T-helper 2 cell treated with Interferon-gamma antibody and Interleukin-4, amounts not matched to agents 100 ng/mL and 5 ng/mL, for 36 hours (primary cell): ENCODE data around the gene ABHD11. TPM values are rescaled to one million over a fixed set of nuclear protein-coding genes. Genes with fewer than 3 reads are reported as not detected.
"Not testable (repeated sequence)": the region's sequence is repeated elsewhere in the genome, so short reads cannot be mapped to it uniquely, and the experiment has no call there.

Experiments
- intact Hi-C: fragments of 100-400 bp; cut with micrococcal nuclease; formaldehyde crosslinking; loops from one replicate; pipeline ENCODE4 v1.15.1; 2023
- total RNA-seq: library from RNA; stranded (reverse); gene quantifications from 2 replicates; pipeline ENCODE4 v1.2.3, GENCODE V29; 2022

Gene ABHD11
- total RNA-seq, 1 donor from 2014 or later: 17.9 TPM

DNA sequence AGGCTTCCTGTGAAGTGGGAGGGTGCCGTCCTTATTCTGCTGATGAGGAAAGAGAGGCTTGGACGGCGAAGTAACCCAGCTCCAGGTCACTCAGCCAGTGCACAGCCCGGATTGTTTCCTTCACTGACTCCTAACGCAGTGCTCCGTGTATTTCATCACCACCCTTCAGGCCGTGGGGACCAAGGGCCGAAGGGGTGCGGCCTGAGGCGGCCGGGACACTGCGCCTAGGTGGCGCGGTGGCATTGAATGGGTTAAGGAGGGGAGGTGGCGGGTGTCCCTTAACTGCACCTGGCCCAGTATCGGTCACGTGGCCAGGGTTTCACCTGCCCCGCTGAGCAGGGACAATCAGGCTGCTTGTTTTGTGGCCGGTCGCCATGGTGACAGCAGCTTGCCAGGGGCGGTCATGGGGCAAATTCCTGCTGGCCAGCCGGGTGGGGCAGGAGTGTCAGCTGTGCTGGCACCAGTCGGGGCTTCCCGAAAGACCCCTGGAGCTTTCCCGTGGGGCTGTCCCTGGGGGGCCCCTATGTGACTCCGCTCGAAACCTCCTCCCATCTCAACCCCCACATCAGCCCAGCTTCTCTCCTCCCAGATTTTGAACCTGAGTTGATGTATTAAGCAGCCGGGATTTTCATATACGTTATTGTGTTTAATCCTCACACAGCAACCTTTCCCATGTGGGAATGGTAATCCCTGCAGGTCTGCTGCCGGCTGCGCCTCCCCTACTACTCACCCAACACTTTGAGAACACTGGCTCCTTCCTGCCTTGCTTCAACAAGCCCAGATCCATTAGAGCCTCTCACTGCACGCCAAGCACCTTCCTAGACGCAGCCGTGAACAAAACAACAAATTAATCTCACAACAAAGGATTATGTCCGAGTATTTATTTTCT is 4.4 kb upstream of the ABHD11 start:
- intact Hi-C loops: no loop called here

DNA sequence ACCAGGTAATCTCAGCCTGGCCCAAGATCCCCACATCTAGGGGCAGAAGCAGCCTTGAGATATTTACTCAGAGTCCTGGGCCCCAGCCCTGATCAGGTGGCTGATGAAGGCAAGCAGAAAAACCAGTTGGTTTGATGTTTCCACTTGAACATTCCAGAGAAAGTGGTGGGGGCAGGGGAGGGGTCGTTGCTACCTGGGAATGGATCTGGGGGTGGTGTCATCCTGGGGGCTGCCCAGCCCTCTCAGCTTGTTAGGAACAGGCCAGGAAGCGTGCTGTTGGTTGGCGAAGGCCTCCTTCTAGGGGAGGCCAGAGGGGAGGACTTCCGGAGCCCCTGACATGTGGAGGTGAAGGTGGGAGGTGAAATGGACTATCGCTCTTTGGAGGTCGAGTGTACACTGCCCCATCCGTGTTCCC is 3.7 kb upstream of the ABHD11 start:
- intact Hi-C loops: no loop called here

DNA sequence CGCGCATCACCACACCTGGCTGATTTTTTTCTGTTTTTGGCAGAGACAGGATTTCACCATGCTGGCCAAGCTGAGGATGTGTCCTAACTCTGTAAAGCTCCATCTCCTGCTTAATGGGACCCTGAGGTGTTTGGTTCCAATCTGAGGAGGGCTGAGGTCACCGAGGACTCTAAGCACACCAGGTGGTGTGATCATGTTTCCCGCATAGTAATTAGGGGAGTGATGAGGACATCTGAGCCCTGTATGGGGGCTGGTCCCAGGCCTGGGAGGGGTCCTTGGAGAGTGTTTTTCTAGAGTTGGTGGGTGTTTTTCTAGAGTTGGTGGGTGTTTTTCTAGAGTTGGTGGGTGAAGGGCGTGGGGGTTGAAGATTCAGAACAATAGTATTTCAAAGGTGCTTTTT is 3.0 kb upstream of the ABHD11 start:
- intact Hi-C loops: no loop called here

DNA sequence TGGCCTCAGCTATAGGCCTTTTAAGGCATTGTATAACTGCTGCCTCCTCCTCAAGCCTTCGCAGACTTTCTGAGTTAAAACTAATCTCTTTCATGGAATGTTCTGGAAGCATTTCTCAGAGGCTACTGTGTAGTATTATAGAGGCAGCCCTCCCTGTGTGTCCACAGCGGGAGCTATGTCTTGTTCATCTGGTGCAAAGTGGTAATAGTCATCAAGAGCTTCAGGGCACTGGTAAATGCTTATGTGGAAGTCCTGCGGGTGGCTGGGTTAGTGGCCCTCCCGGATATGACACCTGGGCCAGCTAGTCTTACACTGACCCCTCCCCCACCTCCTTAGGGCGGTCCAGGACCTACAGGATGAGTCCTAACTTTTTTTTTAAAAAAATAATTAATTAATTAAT is 2.2 kb upstream of the ABHD11 start:
- intact Hi-C loops: no loop called here

DNA sequence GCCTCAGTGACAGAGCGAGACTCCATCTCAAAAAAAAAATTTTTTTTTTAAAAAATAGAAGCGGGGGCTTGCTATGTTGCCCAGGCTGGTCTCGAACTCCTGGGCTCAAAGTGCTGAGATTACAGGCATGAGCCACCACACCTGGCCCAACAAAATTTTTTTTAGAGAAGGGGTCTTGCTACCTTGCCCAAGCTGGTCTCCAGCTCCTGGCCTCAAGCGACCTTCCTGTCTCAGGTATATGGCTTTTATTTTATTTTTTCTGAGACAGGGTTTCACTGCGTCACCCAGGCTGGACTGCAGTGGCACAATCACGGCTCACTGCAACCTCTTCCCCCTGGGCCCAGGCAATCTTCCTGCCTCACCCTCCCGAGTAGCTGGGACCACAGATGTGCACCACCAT is 1.6 kb upstream of the ABHD11 start:
- intact Hi-C loops: no loop called here

DNA sequence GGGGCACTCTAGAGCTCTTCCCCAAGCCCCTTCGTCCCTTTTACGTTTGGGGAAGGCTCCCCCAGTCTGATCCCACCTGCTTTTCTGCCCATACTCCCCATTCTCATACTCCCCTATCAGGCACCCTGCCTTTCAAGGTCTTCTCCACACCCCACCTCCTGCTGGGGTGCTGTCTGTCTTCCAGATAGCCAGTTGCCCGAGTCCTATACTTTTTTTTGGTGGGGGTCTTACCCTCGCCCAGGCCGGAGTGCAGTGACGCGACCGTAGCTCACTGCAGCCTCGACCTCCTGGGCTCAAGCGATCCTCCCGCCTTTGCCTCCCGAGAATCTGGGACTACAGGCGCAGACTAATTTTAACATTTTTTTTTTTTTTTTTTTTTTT is 775 bp upstream of the ABHD11 start:
- intact Hi-C loops: loop anchor here (2.0 to 10.0 kb wide), 2 partner anchors 21 to 345 kb away; partner anchors contain the start of genes LIMK1 and STX1A

DNA sequence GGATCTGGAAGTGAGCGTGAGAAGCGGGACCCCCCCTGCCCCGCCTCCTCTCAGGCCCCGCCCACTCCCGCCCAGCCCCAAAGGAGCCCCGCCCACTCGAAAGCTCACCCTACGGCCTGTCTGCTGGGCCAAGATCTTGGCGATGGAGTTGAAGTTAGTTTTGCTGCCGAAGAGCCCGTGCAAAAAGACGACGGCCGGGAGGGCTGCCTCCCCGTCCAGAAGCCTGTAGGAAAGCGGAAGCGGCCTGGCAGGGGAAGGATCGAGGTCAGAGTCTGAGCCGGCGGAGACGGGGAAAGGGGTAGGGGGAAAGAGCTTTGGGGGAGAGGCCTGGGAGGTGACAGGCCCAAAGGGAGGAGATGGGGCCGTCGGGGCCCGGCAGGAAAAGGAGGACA is 386 bp downstream of the ABHD11 start:
- intact Hi-C loops: loop anchor here (1.0 to 10.0 kb wide), 8 partner anchors 19 to 347 kb away; partner anchors contain the start of genes BAZ1B, BCL7B, BUD23 and DNAJC30

DNA sequence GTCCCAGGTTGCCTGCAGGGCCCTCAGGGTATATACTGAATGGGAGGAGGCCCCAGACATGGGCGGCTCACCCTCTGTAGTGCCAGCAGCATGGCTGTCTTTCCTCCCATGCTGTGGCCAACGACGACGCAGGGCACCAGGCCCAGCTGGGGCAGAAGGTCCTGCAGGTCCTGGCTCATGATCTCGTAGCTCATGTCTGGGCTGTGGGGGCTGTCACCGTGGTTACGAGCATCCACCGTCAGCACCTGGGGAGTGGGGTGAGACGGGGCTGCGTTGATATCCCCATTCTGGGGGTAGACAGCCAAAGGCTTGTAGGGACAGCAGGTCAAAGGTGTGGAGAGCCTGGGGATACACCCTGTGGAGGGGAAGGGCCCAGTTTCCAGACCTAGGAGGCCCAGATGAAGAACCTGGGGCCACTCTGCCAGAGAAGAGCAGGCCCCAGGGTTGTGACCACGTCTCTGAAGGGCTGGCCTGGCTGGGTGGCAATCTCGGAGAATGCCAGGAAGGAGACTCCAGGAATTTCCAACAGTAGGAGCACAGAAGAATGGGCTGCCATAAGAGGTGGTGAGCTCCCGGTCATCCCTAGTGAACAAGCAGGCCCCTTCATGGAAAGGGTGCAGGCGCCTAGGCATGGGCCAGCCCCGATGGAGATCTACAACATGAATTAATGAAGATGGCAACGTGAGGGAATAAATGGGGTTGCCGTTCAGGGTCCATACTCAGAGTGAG is 947 bp downstream of the ABHD11 start:
- intact Hi-C loops: loop anchor here (1.0 to 10.0 kb wide), 8 partner anchors 19 to 347 kb away; partner anchors contain the start of genes BAZ1B, BCL7B, BUD23 and DNAJC30

DNA sequence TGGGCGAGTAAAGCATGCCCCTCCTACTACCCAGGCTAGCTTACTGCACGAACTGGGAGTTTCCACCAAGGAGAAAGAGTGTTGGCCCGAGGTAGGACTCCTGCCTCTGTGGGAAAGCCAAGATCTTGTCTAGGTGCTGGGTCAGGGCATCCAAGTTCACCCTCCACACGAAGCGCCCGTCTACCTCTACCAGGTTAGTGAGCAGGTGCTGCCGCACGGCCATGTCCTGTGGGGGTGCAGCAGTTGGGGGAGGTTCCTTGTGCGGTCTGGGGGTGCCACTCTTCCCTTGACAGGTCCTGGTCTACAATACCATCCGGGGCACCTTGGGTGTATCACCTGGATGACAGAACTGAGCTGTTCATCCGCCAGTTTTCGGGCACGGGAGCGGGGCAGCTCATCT is 1.7 kb downstream of the ABHD11 start:
- intact Hi-C loops: loop anchor here (10.0 kb wide), 1 partner anchor 348 kb away; the partner anchor contains the start of gene LIMK1

DNA sequence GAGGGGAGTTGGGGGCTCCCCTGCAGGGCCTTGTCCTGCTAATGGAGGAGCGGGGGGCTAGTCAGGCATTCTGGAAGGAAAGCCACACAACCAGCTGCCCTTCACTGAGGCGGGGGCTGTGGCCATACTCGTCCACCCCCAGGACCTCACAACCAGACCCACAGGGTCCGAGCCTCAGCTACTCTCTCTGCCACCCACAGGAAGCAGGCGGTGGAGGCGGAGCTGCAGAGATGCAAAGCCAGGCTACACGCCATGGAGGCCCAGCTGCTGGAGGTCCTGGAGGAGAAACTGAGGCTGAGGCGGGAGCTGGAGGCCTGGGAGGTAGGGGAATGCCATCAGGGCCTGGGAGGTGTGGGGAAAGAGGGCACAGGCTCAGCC is 3.1 kb downstream of the ABHD11 start:
- intact Hi-C loops: loop anchor here (2.0 to 10.0 kb wide), 2 partner anchors 129 to 349 kb away; partner anchors contain the start of gene LIMK1

DNA sequence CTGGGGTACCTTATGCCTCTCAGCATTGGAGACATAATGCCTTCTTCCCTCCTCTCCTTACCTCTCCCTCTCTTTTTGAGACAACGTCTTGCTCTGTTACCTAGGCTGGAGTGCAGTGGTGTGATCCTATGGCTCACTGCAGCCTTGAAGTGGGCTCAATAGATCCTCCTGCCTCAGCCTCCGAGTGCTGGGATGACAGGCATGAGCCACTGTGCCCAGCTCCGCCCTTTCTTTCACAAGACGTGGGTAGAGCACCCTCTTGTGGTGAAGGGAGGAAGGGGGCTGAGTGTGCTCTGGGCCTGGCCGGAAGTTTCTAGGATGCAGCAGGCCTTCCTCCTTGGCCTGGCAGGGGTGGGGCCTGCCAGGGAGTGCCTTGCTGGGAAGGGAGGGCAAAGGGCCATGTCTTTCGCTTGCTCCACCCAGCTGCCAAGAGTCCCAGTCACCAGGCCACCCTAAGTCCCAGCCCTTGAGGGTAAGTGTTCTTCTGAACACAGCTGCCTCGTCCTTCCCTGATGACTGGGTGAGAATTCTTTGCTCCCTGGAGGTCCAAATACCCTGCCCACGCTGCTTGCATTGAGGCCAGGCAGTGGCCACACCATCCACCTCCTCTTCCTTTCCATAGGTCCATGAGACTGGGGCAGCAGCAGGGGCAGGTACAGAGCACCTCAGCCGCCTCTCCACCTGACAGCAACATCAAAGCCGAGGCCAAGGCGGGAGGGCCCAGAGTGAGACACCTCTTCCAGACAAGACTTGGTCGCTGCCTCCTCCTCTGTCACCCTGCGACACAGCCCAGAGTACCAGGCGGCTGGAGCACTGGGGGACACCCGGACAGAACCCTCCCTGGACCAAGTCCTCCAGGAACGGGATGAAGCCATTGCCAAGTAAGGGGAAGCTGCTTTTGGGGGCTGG is 3.7 kb downstream of the ABHD11 start:
- intact Hi-C loops: loop anchor here (2.0 to 10.0 kb wide), 2 partner anchors 128 to 350 kb away; partner anchors contain the start of gene LIMK1

DNA sequence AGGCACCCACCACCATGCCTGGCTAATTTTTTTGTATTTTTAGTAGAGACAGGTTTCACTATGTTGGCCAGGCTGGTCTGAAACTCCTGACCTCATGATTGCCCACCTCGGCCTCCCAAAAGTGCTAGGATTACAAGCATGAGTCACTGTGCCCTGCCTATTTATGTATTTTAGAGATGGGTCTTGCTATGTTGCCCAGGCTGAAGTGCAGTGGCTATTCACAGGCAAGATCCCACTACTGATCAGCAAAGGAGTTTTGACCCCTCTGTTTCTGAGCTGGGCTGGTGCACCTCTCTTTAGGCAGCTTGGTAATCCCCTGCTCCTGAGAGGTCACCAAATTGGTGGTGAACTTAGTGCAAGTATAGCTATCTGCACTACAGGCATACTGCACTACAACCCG is 6.2 kb downstream of the ABHD11 start:
- intact Hi-C loops: loop anchor here (10.0 kb wide), 1 partner anchor 352 kb away; the partner anchor contains the start of gene LIMK1

DNA sequence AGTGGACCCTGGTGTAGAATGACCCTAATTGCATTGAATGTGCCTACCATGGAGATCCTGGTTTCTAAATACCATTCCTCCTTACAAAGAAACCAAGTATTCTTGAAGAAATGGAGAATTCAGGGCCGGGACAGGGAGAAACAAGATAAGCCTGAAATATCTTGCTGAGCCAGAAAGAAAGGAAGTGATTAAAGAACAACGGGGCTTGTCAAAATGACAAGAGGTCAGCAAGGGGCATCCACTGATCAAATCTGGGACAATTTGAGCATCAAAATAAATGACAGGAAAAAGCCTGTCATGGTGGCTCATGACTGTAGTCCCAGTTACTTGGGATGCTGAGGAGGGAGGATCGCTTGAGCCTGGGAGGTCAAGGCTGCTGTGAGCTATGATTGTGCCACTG is 8.1 kb downstream of the ABHD11 start:
- intact Hi-C loops: loop anchor here (10.0 kb wide), 1 partner anchor 354 kb away; the partner anchor contains the start of gene LIMK1

DNA sequence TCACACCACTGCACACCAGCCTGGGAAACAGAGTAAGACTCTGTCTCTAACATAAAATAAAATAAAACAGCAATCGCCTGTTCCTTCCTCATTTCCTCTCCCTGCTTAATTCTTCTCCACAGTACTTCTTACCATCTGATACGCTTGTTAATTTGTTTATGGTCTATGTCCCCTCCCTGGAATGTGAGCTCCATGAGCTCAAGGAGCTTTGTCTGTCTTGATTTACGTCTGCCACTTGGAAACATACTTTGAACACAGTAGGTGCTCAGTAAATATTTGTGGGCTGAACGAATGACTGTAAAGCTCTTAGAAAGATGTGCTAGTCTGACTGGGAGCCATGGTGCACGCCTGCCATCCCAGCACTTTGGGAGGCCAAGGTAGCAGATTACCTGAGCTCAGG is 10.1 kb downstream of the ABHD11 start:
- intact Hi-C loops: no loop called here

DNA sequence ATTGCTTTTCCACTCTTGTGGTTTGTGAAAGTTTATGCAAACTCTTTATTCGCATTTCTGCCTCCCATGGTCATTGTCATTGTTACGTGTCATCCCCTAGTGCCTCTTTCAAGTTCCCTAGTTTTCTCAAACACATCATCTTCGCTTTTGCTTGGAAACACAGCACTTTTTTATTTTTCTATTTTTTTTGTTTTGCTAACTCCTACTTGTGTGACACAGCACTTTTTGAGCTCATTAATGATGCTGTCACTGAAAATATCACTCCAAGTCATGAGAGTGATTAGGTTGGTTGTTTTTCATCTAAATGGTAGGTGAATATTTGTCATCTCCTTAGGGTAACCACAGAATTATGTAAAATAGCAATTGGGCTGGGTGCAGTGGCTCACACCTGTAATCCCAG is 10.7 kb downstream of the ABHD11 start:
- intact Hi-C loops: no loop called here

DNA sequence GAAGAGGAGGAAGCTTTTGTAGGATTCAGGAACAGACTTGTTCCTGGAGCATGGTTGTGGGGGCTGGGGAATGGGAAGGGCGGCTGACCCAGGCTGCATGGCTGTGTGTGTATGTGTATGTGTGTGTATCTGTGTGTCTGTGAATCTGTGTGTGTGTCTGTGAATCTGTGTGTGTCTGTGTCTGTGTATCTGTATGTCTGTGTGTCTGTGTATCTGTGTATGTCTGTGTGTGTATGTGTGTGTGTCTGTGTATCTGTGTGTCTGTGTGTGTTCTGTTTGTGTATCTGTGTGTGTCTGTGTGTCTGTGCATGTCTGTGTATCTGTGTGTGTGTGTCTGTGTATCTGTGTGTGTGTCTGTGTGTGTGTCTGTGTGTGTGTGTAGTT is 12.5 kb downstream of the ABHD11 start:
- intact Hi-C loops: no loop called here

DNA sequence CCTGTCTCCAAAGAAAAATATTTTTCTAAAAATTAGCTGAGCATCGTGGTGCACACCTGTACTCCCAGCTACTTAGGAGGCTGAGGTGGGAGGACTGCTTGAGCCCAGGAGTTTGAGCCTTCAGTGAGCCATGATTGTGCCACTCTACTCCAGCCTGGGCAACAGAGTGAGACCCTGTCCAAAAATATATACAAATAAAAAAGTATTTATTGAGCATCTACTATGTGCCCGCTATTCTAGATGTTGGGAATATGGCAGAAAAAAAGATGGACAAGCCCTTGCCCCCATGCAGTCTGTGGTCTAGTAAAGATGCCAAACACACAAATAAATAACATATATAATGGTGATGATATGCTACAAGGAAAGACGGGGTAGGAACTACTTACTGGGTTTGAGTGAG is 14.8 kb downstream of the ABHD11 start:
- intact Hi-C loops: no loop called here

DNA sequence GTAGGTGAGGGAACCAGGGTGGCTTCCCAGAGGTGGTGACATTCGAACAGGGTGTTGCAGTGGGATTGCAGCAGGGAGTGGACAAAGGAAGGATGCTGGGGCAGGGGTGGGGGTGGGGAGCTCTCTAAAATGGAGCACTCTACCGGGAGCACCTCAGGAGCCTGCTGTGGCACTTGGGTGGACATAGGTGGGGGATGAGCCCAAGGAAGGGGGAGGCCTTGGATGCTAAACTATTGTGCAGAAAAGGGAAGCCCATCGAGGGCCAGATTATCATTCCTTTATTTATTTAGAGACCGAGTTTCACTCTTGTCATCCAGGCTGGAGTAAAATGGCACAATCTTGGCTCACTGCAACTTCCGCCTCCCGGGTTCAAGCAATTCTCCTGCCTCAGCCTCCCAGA is 15.8 kb downstream of the ABHD11 start:
- intact Hi-C loops: no loop called here

DNA sequence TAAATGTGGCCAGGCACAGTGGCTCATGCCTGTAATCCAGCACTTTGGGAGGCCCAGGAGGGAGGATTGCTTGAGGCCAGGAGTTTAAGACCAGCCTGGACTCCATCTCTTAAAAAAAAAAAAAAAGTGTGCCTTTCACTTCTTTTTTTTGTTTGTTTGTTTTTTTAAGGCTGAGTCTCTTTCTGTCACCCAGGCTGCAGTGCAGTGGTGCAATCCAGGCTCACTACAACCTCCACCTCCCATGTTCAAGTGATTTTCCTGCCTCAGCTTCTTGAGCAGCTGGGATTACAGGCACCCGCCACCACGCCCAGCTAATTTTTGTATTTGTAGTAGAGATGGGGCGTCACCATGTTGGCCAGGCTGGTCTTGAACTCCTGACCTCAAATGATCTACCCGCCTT is 16.4 kb downstream of the ABHD11 start:
- intact Hi-C loops: not testable (repeated sequence)

DNA sequence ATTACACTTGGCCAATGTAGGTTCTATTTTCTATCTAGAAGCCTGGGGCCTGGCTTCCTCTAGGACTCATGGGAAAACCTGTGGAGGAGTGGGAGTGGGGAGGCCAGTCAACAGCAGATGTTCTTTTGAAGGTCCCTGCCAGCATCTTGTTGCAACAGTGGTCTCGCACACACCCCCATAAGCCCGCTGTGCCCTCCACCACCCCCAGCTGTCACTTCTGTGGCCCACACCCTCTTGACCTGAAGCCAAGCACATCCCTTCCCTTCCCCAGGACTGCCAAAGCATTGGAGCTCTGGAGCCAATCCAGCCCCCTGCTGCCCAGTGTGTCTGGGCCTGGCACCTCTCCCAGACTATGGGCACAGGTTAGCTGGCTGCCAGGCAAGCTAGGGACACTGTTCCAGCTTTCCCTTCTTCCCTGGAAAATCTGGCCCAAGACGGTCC is 17.2 kb downstream of the ABHD11 start:
- intact Hi-C loops: no loop called here

DNA sequence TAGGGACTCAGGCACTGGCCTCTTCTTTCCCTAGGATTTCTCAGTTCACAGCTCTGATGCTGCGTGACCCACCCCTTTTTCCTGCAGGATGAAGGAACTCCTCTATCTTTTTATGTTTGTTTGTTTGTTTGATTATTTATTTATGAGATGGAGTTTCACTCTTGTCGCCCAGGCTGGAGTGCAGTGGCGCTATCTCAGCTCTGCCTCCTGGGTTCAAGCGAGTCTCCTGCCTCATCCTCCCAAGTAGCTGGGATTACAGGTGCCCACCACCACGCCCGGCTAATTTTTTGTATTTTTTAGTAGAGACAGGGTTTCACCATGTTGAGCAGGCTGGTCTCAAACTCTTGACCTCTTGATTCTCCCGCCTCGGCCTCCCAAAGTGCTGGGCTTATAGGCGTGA is 18.2 kb downstream of the ABHD11 start:
- intact Hi-C loops: not testable (repeated sequence)
